GM12891 (cell line): ENCODE data around the gene C15orf39.

Source experiments
- PAX5 ChIP-seq: IDR thresholded peaks from 2 replicates; pipeline ENCODE4 v1.6.1; 2011; ENCODE audit warnings: low read length, moderate library complexity, mild to moderate bottlenecking; ENCODE audit not compliant: insufficient read depth, severe bottlenecking
- POLR2A ChIP-seq: IDR thresholded peaks from 2 replicates; pipeline ENCODE4 v1.6.1; 2011; ENCODE audit warnings: low read depth, low read length, control low read depth
- POLR2AphosphoS5 ChIP-seq: IDR thresholded peaks from 2 replicates; pipeline ENCODE4 v1.6.1; 2011; ENCODE audit warnings: low read depth, low read length, control low read depth
- POU2F2 ChIP-seq: IDR thresholded peaks from 2 replicates; pipeline ENCODE4 v1.6.1; 2011; ENCODE audit warnings: low read depth, mild to moderate bottlenecking, control low read depth, low read length, moderate library complexity
- SPI1 ChIP-seq: IDR thresholded peaks from 2 replicates; pipeline ENCODE4 v1.6.1; 2011; ENCODE audit warnings: low read depth, low read length, control low read depth
- TAF1 ChIP-seq: IDR thresholded peaks from 2 replicates; pipeline ENCODE4 v1.6.1; 2011; ENCODE audit warnings: low read depth, low read length, control low read depth

GRCh38 chr15:75210811-75211230 lies 9.1 kb downstream of the C15orf39 start:
- TF ChIP-seq POLR2A, result no peak
- TF ChIP-seq POLR2AphosphoS5, result no peak
- TF ChIP-seq SPI1, result no peak
- TF ChIP-seq TAF1, result no peak
- TF ChIP-seq POU2F2, result no peak
- no peak for TF ChIP-seq PAX5
